Gastroesophageal sphincter (tissue), 4 donors: ENCODE data around the gene CCL11. TPM values are rescaled to one million over a fixed set of nuclear protein-coding genes. Genes with fewer than 3 reads are reported as not detected.
A peak's percentile ranks its signal among the peaks of the same experiment; 100 is the strongest.

ENCODE experiments used
- ATAC-seq: fragments of 150-250 bp; one replicate; pipeline ENCODE4 v1.9.1; 2016; ENCODE audit warnings: mild to moderate bottlenecking, moderate library complexity
- H3K27ac ChIP-seq, 4 donors: fragments of 200-600 bp; sonication (generic) in 3 of 4; 1 replicate in 3 of 4; 2 replicates in 1 of 4; pipeline ENCODE4 v1.5.1; 2016 to 2019
- H3K27me3 ChIP-seq: fragments of 200-600 bp; sonication (generic); one replicate; pipeline ENCODE4 v1.5.1; 2019
- H3K36me3 ChIP-seq, 2 donors: fragments of 200-600 bp; sonication (generic); one replicate each; pipeline ENCODE4 v1.5.1; 2019; ENCODE audit warnings: control low read depth in 1 of 2
- H3K4me1 ChIP-seq, 3 donors: fragments of 200-600 bp; sonication (generic); 1 replicate in 2 of 3; 2 replicates in 1 of 3; pipeline ENCODE4 v1.5.1; 2016 to 2019; ENCODE audit warnings: control low read depth in 2 of 3
- H3K4me3 ChIP-seq, 2 donors: fragments of 200-600 bp; sonication (generic); one replicate each; pipeline ENCODE4 v1.5.1; 2019; ENCODE audit warnings: mild to moderate bottlenecking in 1 of 2, moderate library complexity in 1 of 2
- H3K9me3 ChIP-seq, 3 donors: fragments of 200-600 bp; sonication (generic); one replicate each; pipeline ENCODE4 v1.5.1; 2017 to 2019; ENCODE audit warnings: control low read depth in 2 of 3
- EP300 ChIP-seq: sonication (generic); formaldehyde crosslinking; IDR thresholded peaks from one replicate; pipeline ENCODE4 v1.6.1; 2017; ENCODE audit warnings: antibody characterized with exemption, mild to moderate bottlenecking
- POLR2A ChIP-seq, 2 donors: fragments of 450-650 bp; IDR thresholded peaks; one replicate each; pipeline ENCODE4 v1.6.1; 2017; ENCODE audit warnings: antibody characterized with exemption in 2 of 2, mild to moderate bottlenecking in 2 of 2, moderate library complexity in 1 of 2
- POLR2AphosphoS5 ChIP-seq: sonication (generic); formaldehyde crosslinking; IDR thresholded peaks from one replicate; pipeline ENCODE4 v1.6.1; 2017; ENCODE audit warnings: antibody characterized with exemption
- WGBS, 2 donors: methylation state at CpG; one replicate each; pipeline ENCODE4 v1.1.5; 2018; ENCODE audit warnings: low coverage in 1 of 2; 5-methylcytosine and 5-hydroxymethylcytosine counted together
- total RNA-seq, 4 donors: library from RNA; depleted of rRNA; stranded (reverse); fragments of >200 nt; gene quantifications; one replicate each; pipeline ENCODE4 v1.1.0, GENCODE V29; 2016
- TF ChIP-seq, protein P1 (sequence below), 4 experiments: fragments of 200-600 bp in 2 of 4; fragments of 450-650 bp in 2 of 4; sonication (generic) in 1 of 4; IDR thresholded peaks; one replicate each; pipeline ENCODE4 v1.5.1; 2017 to 2019; ENCODE audit warnings: antibody characterized with exemption in 4 of 4, mild to moderate bottlenecking in 2 of 4, moderate library complexity in 2 of 4

CCL11 gene
- total RNA-seq, 4 donors from 2014 or later = 2.0 to 4.5 (median 2.7) TPM

GRCh38 chr17:34246881-34247280 is 38.7 kb upstream of the CCL11 start:
- Histone ChIP-seq H3K4me1 (peaks cover 27 to 62% (median 48%) of the 10 kb centered on the region in 3 donors), H3K27me3 (no peaks in the 10 kb centered on the region), H3K4me3 (no peak overlapping the region), H3K9me3 (no peaks in the 10 kb centered on the region), H3K27ac (peak overlapping the region in 3 of 4 donors; percentile 76 to 92 (median 84)), H3K36me3 (no peaks in the 10 kb centered on the region)
- 71 to 82% methylated on average over 2 to 3 of the region's 3 CpGs for WGBS, 2 donors
- no peak for ATAC-seq
- no peak for TF ChIP-seq POLR2AphosphoS5
- TF ChIP-seq POLR2A (IDR thresholded peaks at IDR 0.05) = no peak
- TF ChIP-seq, protein P1, sequence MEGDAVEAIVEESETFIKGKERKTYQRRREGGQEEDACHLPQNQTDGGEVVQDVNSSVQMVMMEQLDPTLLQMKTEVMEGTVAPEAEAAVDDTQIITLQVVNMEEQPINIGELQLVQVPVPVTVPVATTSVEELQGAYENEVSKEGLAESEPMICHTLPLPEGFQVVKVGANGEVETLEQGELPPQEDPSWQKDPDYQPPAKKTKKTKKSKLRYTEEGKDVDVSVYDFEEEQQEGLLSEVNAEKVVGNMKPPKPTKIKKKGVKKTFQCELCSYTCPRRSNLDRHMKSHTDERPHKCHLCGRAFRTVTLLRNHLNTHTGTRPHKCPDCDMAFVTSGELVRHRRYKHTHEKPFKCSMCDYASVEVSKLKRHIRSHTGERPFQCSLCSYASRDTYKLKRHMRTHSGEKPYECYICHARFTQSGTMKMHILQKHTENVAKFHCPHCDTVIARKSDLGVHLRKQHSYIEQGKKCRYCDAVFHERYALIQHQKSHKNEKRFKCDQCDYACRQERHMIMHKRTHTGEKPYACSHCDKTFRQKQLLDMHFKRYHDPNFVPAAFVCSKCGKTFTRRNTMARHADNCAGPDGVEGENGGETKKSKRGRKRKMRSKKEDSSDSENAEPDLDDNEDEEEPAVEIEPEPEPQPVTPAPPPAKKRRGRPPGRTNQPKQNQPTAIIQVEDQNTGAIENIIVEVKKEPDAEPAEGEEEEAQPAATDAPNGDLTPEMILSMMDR (IDR thresholded peaks at IDR 0.05) = no peak
- TF ChIP-seq EP300 = no peak

DNA sequence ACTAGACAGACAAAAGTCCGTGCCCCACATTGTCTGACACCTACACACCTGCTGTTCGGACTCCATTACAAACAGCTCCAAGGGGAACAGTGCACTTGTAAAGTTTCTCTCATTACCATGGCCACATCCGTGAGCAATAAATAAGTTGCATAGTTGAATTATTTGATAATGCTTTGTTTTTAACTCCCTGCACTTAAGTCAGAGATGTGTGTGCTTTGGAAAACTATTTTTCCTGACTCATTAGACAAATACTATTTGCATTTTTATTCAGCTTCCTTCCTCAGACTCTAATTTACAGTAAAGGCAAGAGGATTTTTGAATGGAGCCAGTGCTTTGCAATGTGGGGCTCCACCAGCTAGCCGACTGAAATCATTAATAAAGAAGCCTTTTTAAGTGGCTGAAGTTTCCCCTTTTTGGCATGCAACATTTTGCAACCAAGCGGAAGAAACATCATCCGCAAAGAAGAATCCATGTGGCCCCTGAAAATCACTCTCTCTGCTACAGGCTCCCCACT is 37.0 kb upstream of the CCL11 start:
- Histone ChIP-seq H3K27me3 (no peaks in the 10 kb centered on the region), H3K27ac (peak overlapping the region; percentile 49 to 92 (median 80)), H3K4me3 (no peak overlapping the region), H3K9me3 (no peaks in the 10 kb centered on the region), H3K36me3 (no peaks in the 10 kb centered on the region), H3K4me1 (peaks cover 42 to 64% (median 52%) of the 10 kb centered on the region in 3 donors)
- ATAC-seq = no peak
- no peak for TF ChIP-seq EP300
- TF ChIP-seq, protein P1 (IDR thresholded peaks at IDR 0.05) = no peak
- TF ChIP-seq POLR2A (IDR thresholded peaks at IDR 0.05) = no peak
- TF ChIP-seq POLR2AphosphoS5 = peak; percentile 63
- 17 to 21% methylated on average over 6 of the region's 6 CpGs for WGBS, 2 donors

- Histone ChIP-seq H3K27me3 (no peaks in the 10 kb centered on the region), H3K36me3 (no peaks in the 10 kb centered on the region), H3K4me3 (no peak overlapping the region), H3K4me1 (peaks cover 45 to 68% (median 56%) of the 10 kb centered on the region in 3 donors), H3K27ac (peak overlapping the region; percentile 49 to 92 (median 80)), H3K9me3 (no peaks in the 10 kb centered on the region)
- 38% methylated on average over 1 of the region's 1 CpG; no CpG with 5 or more reads in 1 of the 2 donors for WGBS, 2 donors
- TF ChIP-seq EP300 (no peak), POLR2AphosphoS5 (no peak), POLR2A (IDR thresholded peaks at IDR 0.05) (no peak)
- TF ChIP-seq, protein P1 (IDR thresholded peaks at IDR 0.05) = no peak
- ATAC-seq = no peak
Observed at GRCh38 chr17:34249061-34249460, 36.5 kb upstream of the CCL11 start.

GRCh38 chr17:34249478-34249877 is 36.1 kb upstream of the CCL11 start:
- H3K4me3 ChIP-seq = no peak overlapping the region
- no peak for TF ChIP-seq POLR2AphosphoS5
- no peak for TF ChIP-seq EP300
- TF ChIP-seq POLR2A (IDR thresholded peaks at IDR 0.05) = no peak
- TF ChIP-seq, protein P1 (IDR thresholded peaks at IDR 0.05) = no peak
- H3K36me3 ChIP-seq = no peaks in the 10 kb centered on the region
- no peaks in the 10 kb centered on the region for H3K9me3 ChIP-seq
- H3K27me3 ChIP-seq = no peaks in the 10 kb centered on the region
- WGBS, 2 donors = 0% methylated on average over 1 of the region's 1 CpG; no CpG with 5 or more reads in 1 of the 2 donors
- peak overlapping the region; percentile 49 to 92 (median 80) for H3K27ac ChIP-seq
- H3K4me1 ChIP-seq = peaks cover 49 to 72% (median 59%) of the 10 kb centered on the region in 3 donors
- ATAC-seq = no peak

- Histone ChIP-seq H3K27ac (peak overlapping the region in 3 of 4 donors; percentile 76 to 92 (median 84)), H3K4me1 (peaks cover 52 to 89% (median 70%) of the 10 kb centered on the region in 3 donors), H3K27me3 (no peaks in the 10 kb centered on the region), H3K9me3 (no peaks in the 10 kb centered on the region), H3K4me3 (no peak overlapping the region), H3K36me3 (no peaks in the 10 kb centered on the region)
- ATAC-seq = no peak
- 92 to 95% methylated on average over 2 to 3 of the region's 3 CpGs for WGBS, 2 donors
- TF ChIP-seq EP300 = no peak
- TF ChIP-seq, protein P1 (IDR thresholded peaks at IDR 0.05) = no peak
- no peak for TF ChIP-seq POLR2AphosphoS5
- TF ChIP-seq POLR2A (IDR thresholded peaks at IDR 0.05) = no peak
Observed at GRCh38 chr17:34251186-34251585, 34.4 kb upstream of the CCL11 start.
